ENCODE results near the gene MRPL24. TPM values are rescaled to one million over a fixed set of nuclear protein-coding genes. Genes with fewer than 3 reads are reported as not detected.

Gene MRPL24
- total and polyA plus RNA-seq, 4 donors, result 26.7 to 120 (median 79.5) TPM

GRCh38 chr1:156776942-156777341 lies 36.1 kb upstream of the MRPL24 start:
- no peak overlapping the region for H3K4me3 ChIP-seq
- TF ChIP-seq, protein P1, sequence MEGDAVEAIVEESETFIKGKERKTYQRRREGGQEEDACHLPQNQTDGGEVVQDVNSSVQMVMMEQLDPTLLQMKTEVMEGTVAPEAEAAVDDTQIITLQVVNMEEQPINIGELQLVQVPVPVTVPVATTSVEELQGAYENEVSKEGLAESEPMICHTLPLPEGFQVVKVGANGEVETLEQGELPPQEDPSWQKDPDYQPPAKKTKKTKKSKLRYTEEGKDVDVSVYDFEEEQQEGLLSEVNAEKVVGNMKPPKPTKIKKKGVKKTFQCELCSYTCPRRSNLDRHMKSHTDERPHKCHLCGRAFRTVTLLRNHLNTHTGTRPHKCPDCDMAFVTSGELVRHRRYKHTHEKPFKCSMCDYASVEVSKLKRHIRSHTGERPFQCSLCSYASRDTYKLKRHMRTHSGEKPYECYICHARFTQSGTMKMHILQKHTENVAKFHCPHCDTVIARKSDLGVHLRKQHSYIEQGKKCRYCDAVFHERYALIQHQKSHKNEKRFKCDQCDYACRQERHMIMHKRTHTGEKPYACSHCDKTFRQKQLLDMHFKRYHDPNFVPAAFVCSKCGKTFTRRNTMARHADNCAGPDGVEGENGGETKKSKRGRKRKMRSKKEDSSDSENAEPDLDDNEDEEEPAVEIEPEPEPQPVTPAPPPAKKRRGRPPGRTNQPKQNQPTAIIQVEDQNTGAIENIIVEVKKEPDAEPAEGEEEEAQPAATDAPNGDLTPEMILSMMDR (IDR thresholded peaks at IDR 0.05; ENCODE audit: control extremely low read depth, extremely low read depth), result no peak
- DNase-seq (no peak), ATAC-seq (ENCODE audit: insufficient read depth, low FRiP score) (no peak)
- H3K27me3 ChIP-seq (ENCODE audit: control insufficient read depth in 3 of 3, insufficient read depth in 3 of 3, low read length in 2 of 3), result no peaks in the 10 kb centered on the region
- no peak overlapping the region for H3K27ac ChIP-seq (ENCODE audit: low read depth in 1 of 2, low read length in 1 of 2)
- WGBS, 2 donors, result 62 to 75% methylated on average over 4 of the region's 4 CpGs
- no peak overlapping the region for H3K9ac ChIP-seq (ENCODE audit: insufficient read depth in 1 of 2, low read length in 2 of 2)
- no peaks in the 10 kb centered on the region for H3K9me3 ChIP-seq (ENCODE audit: control insufficient read depth in 4 of 4, insufficient read depth in 3 of 4, low read length in 3 of 4)
- peaks cover 1 to 7% (median 4%) of the 10 kb centered on the region in 4 donors for H3K36me3 ChIP-seq (ENCODE audit: control insufficient read depth in 4 of 4, insufficient read depth in 4 of 4, low read length in 4 of 4)
- peaks cover 3 to 29% (median 13%) of the 10 kb centered on the region in 5 donors for H3K4me1 ChIP-seq (ENCODE audit: control insufficient read depth in 5 of 5, insufficient read depth in 5 of 5, low read length in 5 of 5)

DNA sequence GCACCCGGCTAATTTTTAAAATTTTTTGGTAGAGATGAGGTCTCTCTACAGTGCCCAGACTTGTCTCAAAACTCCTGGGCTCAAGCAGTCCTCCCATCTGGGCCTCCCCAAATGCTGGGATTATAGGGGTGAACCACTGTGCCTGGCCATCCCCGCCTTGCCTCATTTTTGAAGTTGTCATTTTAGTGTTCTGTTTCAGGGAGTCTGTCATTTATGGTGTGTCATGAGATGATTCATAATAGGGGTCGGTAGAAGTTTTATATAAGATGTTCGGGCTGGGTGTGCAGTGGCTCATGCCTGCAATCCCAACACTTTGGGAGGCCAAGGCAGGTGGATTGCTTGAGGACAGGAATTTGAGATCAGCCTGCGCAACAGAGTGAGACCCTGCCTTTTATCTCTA lies 34.9 kb upstream of the MRPL24 start:
- no peak for ATAC-seq (ENCODE audit: insufficient read depth, low FRiP score)
- no peak for DNase-seq
- Histone ChIP-seq H3K27me3 (ENCODE audit: control insufficient read depth in 3 of 3, insufficient read depth in 3 of 3, low read length in 2 of 3) (no peaks in the 10 kb centered on the region), H3K27ac (ENCODE audit: low read depth in 1 of 2, low read length in 1 of 2) (no peak overlapping the region), H3K4me3 (no peak overlapping the region), H3K9me3 (ENCODE audit: control insufficient read depth in 4 of 4, insufficient read depth in 3 of 4, low read length in 3 of 4) (no peaks in the 10 kb centered on the region), H3K4me1 (ENCODE audit: control insufficient read depth in 5 of 5, insufficient read depth in 5 of 5, low read length in 5 of 5) (peaks cover 3 to 36% (median 11%) of the 10 kb centered on the region in 5 donors), H3K9ac (ENCODE audit: insufficient read depth in 1 of 2, low read length in 2 of 2) (no peak overlapping the region), H3K36me3 (ENCODE audit: control insufficient read depth in 4 of 4, insufficient read depth in 4 of 4, low read length in 4 of 4) (peaks cover 0 to 8% (median 7%) of the 10 kb centered on the region in 4 donors)
- WGBS, 2 donors, result 86 to 88% methylated on average over 5 of the region's 5 CpGs
- TF ChIP-seq, protein P1 (IDR thresholded peaks at IDR 0.05; ENCODE audit: control extremely low read depth, extremely low read depth), result no peak

DNA sequence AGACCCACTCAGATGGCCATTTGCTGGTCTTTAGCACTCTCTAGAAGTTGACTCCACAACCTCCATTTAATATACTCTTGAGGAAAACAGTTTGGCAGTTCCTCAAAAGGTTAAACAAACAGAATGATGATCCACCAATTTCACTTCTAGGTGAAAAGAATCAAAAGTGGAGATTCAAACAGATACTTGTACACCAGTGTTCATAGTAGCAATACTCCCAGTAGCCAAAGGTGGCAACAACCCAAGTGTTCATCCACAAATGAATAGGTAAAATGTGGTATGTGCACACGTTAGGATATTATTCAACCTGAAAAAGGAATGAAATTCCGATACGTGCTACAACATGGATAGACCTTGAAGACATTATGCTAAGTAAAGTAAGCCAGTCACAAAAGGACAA lies 32.7 kb upstream of the MRPL24 start:
- Histone ChIP-seq H3K27me3 (ENCODE audit: control insufficient read depth in 3 of 3, insufficient read depth in 3 of 3, low read length in 2 of 3) (no peaks in the 10 kb centered on the region), H3K4me1 (ENCODE audit: control insufficient read depth in 5 of 5, insufficient read depth in 5 of 5, low read length in 5 of 5) (peaks cover 3 to 47% (median 11%) of the 10 kb centered on the region in 5 donors), H3K27ac (ENCODE audit: low read depth in 1 of 2, low read length in 1 of 2) (no peak overlapping the region), H3K4me3 (no peak overlapping the region), H3K9ac (ENCODE audit: insufficient read depth in 1 of 2, low read length in 2 of 2) (no peak overlapping the region), H3K9me3 (ENCODE audit: control insufficient read depth in 4 of 4, insufficient read depth in 3 of 4, low read length in 3 of 4) (no peaks in the 10 kb centered on the region), H3K36me3 (ENCODE audit: control insufficient read depth in 4 of 4, insufficient read depth in 4 of 4, low read length in 4 of 4) (peaks cover 0 to 16% (median 9%) of the 10 kb centered on the region in 4 donors)
- TF ChIP-seq, protein P1 (IDR thresholded peaks at IDR 0.05; ENCODE audit: control extremely low read depth, extremely low read depth), result no peak
- 94 to 97% methylated on average over 3 of the region's 3 CpGs for WGBS, 2 donors
- DNase-seq, result no peak
- ATAC-seq (ENCODE audit: insufficient read depth, low FRiP score), result no peak
